Liver (tissue), 3 donors: ENCODE measurements around the gene OGFR.

Experiments used
- CTCF ChIP-seq: fragments of 150-350 bp; IDR thresholded peaks from 2 replicates; pipeline ENCODE4 v1.5.1; 2017; ENCODE audit warnings: improper control_type of control experiment, low read depth, low read length; ENCODE audit not compliant: missing input control
- RAD21 ChIP-seq, 2 donors: IDR thresholded peaks; 2 replicates each; pipeline ENCODE4 v1.6.1; 2016; ENCODE audit warnings: antibody characterized with exemption in 2 of 2, mild to moderate bottlenecking in 2 of 2
- REST ChIP-seq: IDR thresholded peaks from 2 replicates; pipeline ENCODE4 v1.6.1; 2016; ENCODE audit warnings: antibody characterized with exemption, mild to moderate bottlenecking
- TAF1 ChIP-seq: conservative IDR thresholded peaks from 2 replicates; pipeline ENCODE4 v1.6.1; 2016; ENCODE audit warnings: antibody characterized with exemption, mild to moderate bottlenecking
- donor health status: healthy.
- donor health status: healthy.

- TF ChIP-seq CTCF (no peak), TAF1 (no peak), REST (no peak), RAD21 (IDR thresholded peaks at IDR 0.05) (no peak)
Observed at GRCh38 chr20:62829231-62830230, 24.9 kb downstream of the OGFR start.
